Right renal cortex interstitium (tissue), 3 donors: ENCODE data around the gene NDUFS2. TPM values are rescaled to one million over a fixed set of nuclear protein-coding genes. Genes with fewer than 3 reads are reported as not detected.
"Not testable (repeated sequence)": the region's sequence is repeated elsewhere in the genome, so short reads cannot be mapped to it uniquely, and the experiment has no call there.

Source experiments
- DNase-seq, 3 donors: peaks; one replicate each; pipeline ENCODE4 v3.0.0-alpha.2; 2013; ENCODE audit warnings: low read depth in 3 of 3, low spot score in 2 of 3
- polyA plus RNA-seq, 3 donors: library from polyadenylated mRNA; unstranded; fragments of 120-200 nt; gene quantifications; one replicate each; pipeline ENCODE4 v1.2.1, GENCODE V29; 2013; ENCODE audit not compliant: insufficient read length in 3 of 3

Gene NDUFS2
- polyA plus RNA-seq, 3 donors: 206 to 223 (median 214) TPM

DNA sequence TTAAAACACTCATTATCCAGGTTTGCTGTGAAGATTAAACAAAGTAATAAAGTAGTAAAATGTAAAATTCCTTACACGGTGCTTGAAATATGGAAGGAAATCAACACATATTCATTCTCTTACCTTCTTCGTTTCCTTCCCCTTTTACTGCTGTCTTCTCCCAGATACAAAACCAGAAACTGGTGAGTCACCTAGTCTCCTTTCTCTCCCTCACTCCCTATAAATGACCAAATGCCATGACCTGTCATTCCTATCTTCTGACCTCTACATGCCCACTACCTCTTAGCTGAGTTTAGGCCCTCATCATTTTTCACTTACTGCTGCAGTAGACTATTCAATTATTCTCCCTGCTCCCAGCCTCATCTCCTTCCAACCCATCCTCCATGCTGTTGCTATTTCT lies 40.1 kb downstream of the NDUFS2 start:
- no peak for DNase-seq

DNA sequence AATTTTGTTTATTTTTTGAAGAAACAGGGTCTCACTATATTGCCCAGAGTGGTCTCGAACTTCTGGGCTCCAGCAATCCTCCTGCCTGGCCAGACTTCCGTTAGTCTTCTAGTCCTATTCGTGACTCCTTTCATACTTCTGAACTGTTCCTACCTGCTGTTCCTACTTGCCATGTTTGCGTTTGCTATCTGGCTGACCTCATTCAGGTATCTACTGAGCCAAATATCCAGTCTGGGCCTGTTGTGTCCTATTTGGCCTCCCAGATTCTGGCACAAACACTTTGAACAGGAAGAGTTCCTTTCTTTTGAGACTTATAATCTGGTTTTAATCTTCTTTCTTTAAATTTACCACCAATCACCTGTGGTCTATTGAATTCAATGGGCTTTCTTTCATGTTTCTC lies 42.7 kb downstream of the NDUFS2 start:
- DNase-seq: no peak

DNA sequence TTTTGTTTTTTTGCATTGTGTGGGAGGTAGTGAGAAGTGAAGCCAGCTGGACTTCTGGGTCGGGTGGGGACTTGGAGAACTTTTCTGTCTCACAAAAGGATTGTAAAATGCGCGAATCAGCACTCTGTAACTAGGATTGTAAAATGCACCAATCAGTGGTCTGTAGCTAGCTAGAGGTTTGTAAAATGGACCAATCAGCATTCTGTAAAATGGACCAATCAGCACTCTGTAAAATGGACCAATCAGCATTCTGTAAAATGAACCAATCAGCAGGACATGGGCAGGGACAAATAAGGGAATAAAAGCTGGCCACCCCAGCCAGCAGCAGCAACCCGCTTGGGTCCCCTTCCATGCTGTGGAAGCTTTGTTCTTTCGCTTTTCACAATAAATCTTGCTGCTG lies 47.9 kb downstream of the NDUFS2 start:
- DNase-seq: not testable (repeated sequence)

DNA sequence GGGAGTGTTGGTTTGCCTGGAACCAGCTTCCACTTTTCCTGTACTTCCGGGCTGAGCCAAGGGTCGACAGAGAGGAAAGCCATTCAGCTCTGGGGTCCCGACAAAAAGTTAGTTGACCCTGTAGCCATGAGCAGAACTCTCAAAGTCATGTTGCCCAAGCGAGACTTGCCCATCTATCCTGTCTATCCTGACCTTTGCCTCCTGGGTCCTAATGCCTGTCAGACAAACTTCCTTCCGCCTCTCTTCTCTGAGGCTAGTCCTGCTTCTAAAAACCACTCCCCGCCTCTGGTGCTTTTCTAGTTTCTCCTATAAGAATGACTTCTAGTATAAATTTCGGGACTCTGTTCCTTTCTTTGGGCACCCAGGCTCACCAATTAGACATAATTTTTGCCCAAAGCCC lies 48.7 kb downstream of the NDUFS2 start:
- no peak for DNase-seq

DNA sequence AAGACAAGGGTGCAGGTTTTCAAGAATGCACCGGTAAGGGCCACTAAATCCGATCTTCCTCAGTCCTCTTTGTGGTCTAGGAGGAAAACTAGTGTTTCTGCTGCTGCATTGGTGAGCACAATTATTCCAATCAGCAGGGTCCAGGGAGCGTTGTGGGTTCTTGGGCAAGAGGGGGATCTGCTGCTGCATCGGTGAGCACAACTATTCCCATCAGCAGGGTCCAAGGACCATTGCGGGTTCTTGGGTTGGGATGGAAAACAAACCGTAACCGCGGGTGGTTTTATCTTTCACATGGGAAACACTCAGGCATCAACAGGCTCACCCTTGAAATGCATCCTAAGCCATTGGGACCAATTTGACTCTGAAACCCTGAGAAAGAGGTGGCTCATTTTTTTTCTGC lies 49.4 kb downstream of the NDUFS2 start:
- no peak for DNase-seq

DNA sequence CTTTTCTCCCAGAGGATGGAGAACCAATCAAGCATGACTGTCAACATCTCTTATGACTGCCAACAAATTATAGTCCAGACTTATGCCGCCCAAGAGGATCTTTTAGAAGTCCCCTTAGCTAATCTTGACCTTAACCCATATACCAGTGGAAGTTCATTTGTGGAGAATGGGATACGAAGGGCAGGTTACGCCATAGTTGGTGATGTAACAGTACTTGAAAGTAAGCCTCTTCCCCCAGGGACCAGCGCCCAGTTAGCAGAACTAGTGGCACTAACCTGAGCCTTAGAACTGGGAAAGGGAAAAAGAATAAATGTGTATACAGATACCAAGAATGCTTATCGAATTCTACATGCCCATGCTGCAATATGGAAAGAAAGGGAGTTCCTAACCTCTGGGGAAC lies 53.1 kb downstream of the NDUFS2 start:
- not testable (repeated sequence) for DNase-seq

DNA sequence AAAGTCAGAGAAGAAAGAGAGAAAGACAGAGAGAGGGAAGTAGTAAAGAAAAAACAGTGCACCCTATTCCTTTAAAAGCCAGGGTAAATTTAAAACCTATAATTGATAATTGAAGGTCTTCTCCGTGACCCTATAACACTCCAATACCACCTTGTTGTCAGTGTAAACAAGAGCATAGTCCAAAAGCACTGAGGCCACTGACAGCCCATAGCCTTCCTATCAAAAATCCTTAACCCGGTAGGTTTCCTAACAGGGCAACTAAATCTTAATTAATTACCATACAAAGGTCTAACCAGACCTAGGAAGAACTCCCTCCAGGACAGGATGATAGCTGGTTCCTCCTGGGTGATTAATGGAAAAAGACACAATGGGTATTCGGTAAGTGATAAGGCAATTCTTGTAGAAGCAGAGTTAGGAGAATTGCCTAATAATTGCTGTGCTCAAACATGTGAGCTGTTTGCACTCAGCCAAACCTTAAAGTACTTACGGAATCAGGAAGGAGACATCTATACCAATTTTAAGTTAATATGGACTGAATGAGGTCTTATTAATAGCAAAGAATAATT lies 53.9 kb downstream of the NDUFS2 start:
- not testable (repeated sequence) for DNase-seq

DNA sequence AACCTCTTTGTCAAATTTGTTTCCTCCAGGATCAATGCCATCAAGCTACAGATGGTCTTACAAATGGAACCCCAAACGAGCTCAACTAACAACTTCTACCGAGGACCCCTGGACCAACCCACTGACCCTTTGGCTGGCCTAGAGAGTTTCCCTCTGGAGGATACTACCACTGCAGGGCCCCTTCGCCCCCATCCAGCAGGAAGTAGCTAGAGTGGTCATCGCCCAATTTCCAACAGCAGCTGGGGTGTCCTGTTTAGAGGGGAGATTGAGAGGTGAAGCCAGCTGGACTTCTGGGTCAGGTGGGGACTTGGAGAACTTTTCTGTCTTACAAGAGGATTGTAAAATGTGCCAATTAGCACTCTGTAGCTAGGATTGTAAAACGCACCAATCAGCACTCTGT lies 54.9 kb downstream of the NDUFS2 start:
- DNase-seq: not testable (repeated sequence)

DNA sequence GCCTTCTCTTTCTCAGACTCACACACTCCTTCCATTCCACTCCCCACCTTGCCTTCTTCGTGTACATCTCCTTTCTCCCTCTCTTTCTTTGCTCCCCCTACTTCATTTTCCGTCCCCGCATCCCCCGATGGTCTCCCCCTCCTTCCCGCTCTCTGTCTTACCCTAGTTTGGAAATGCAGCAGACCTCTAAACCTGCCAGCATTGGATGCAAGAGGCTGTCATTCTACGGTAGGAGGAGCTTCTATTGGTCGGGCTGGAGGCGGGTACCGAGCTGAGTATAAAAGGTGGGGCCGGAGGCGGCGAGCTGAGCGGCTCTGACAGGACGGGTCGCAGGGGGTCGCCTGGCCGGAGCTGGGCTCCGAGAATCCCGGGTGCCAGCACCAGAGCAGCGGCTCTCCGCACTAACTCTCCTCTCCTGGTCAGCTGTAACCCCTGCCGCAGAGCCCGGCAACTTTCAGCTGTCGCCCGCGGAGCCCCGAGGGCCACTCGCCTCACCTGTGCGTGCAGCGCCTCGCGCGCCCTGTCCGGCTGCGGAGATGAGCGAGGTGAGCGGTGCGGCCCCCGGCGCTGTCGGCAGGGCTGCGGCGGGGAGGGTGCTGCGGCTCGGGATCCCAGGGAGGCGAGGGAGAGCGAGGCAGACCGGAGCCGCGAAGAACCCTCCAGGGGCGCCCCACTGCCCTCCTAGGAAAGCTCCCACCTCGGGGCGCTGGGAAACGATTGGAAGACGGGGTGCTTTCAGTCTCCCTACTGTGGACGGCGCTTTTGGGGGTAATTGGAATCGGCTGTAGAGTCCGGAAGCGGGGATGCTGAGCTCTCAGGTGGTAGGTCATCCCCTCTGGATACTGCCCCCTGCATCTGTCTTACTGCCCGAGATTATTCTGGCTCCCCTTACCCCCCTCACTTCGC lies 56.5 kb downstream of the NDUFS2 start, which contains the start of gene PCP4L1:
PCP4L1 (plus strand) TSS at position 307 of the 906 bp plus-strand sequence; CDS start at position 537, 230 bp downstream.
- DNase-seq: peak; percentile 42 to 55 (median 43)

DNA sequence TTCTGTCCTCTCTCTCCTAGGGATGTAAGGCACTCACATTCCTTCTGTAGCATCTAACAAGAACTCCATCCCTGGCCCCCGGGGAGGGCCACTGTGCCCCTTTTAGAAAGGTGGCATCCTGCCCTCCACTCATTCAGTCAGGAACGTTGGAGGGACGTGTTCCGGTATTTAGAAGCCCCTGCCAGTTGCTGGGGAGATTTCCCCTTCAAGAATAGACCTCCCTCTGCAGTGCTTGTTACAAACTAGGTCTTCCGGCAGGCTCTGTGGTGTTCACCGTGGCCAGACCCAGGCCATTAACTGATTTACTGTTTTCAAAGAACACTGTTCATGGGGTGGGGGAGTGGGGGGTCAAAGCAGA lies 57.2 kb downstream of the NDUFS2 start:
- no peak for DNase-seq

DNA sequence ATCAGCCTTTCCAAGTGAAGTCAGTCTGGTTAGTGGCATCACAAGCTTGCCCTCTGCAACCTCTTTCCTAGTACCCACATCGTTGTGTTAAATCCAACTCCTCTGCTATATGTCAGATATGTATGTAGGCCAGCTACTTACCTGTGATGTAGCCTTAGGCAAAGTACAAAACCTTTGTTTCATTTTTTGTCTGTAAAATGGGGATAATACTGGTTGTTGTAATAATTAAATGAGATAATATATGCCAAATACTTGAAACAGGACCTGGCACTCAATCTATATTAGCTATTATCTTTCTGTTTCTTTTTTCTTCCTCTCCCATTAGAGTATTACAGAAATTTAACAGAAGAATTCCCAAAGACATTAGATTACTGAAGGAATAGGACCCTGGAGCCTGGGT lies 57.6 kb downstream of the NDUFS2 start:
- no peak for DNase-seq

DNA sequence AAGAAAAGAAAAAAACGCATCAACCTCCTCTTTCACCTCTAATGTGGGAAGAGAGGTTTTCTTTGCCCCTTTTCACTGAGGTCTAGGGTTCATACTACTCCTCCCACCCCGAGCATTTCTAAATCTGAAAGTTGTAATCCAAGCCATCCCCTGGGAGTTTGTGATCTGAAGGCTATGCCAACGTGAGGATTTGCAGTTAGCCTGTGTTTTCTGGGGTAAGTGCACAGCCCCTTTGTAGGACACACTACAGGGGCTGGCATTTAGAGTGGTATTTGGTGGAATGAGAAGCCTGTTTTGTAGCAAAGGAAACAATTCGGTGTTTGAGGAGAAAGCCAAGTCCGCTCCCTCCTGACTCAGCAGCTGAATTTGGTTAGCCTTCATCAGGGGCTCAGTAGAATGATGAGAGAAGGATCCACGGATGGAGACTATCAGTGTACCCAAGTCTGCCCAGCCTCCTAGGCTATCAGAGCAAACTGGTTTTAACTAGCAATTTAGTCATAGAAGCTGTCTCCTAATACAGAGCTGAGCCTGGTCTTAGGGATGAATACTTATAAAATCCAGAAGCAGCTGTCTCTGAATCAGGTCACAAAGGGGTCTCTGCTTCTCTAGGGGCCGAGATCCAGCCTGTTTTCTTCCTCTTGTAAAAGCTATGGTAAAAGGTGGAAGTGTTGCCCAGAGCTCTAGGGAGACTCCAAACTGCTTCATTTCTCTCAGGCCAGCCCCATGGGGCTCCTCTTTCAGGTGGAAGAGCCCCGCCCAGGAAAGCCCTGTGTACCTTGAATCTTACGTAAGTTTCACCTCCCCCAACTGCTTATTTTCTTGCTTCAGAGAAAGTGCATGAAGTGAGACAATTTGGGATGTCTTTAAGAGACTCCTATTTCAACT lies 58.5 kb downstream of the NDUFS2 start:
- no peak for DNase-seq

DNA sequence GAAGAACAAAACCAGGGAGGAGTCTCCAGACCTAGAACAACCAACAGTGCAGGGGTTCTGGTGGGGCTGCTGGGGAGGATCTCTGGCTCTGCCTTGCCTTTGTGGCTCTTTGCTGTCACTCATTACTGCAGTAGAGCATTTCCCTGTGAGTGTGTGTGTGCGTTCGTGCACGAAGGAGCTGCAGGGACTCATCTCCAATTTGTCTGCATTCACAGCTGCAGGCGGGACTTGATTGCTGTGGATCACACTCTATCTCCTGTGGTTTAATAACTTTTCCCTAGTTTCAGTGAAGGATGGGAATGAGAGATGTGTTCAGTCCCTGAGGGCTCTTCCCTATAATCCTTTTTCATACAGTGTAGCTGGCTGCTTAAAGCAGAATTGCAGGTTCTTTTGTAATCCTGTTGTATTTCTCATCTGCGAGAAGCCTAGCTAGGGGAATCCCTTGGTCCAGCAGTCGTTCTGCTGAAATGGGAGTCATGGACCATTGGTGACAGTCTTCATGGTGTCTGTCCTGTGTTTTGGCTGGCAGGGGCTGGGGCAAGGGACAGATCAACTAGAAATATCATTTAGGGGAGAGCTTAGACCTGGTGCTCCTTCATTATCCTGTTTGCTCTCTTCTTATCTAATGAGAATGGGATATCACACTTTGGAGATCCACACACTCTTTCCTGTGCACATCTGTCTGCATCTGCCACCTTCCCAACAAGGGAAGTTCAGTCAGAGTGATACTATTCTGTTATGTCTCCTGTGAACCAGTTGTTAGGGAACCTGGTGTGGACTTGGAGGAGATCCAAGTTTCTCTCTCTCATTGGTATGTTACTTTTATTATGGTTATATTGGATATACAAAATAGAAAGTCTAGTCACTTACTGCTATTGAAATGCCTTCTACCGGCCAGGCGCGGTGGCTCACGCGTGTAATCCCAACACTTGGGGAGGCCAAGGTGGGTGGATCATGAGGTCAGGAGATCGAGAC lies 59.4 kb downstream of the NDUFS2 start:
- DNase-seq: no peak

Other genes with a start within 250 kb of the NDUFS2 start
- gene ITLN2, start 247.6 kb upstream of the NDUFS2 start, polyA plus RNA-seq: under 1 TPM in 1 of 3 donors, not detected in 2; 0.47 TPM
- gene F11R, start 181.2 kb upstream of the NDUFS2 start, polyA plus RNA-seq: 100 to 1,000 TPM in 1 of 3 donors, 10 to 100 TPM in 2; 93.8 to 100 (median 93.9) TPM
- 10 to 100 TPM; 43.0 to 52.1 (median 49.5) TPM for gene TSTD1, start 163.4 kb upstream of the NDUFS2 start, polyA plus RNA-seq
- gene USF1, start 156.4 kb upstream of the NDUFS2 start, polyA plus RNA-seq: 10 to 100 TPM; 55.5 to 60.9 (median 60.2) TPM
- 1 to 10 TPM; 1.9 to 2.2 (median 2.0) TPM for gene ARHGAP30, start 132.5 kb upstream of the NDUFS2 start, polyA plus RNA-seq
- 1 to 10 TPM; 1.4 to 3.9 (median 3.5) TPM for gene NECTIN4, start 112.8 kb upstream of the NDUFS2 start, polyA plus RNA-seq
- gene KLHDC9, start 104.0 kb upstream of the NDUFS2 start, polyA plus RNA-seq: 10 to 100 TPM; 16.4 to 18.7 (median 17.6) TPM
- 10 to 100 TPM; 79.7 to 87.7 (median 84.3) TPM for gene PFDN2, start 84.3 kb upstream of the NDUFS2 start, polyA plus RNA-seq
- gene NIT1, start 84.3 kb upstream of the NDUFS2 start, polyA plus RNA-seq: 10 to 100 TPM; 49.0 to 52.7 (median 51.3) TPM
- gene DEDD, start 69.7 kb upstream of the NDUFS2 start, polyA plus RNA-seq: 10 to 100 TPM; 41.5 to 46.0 (median 43.2) TPM
- 100 to 1,000 TPM; 173 to 177 (median 174) TPM for gene UFC1, start 48.4 kb upstream of the NDUFS2 start, polyA plus RNA-seq
- 10 to 100 TPM; 43.4 to 48.1 (median 47.9) TPM for gene USP21, start 42.9 kb upstream of the NDUFS2 start, polyA plus RNA-seq
- gene PPOX, start 35.9 kb upstream of the NDUFS2 start, polyA plus RNA-seq: 10 to 100 TPM; 31.9 to 38.8 (median 35.0) TPM
- gene B4GALT3, start 24.9 kb upstream of the NDUFS2 start, polyA plus RNA-seq: 10 to 100 TPM; 31.5 to 37.3 (median 34.1) TPM
- 1 to 10 TPM in 2 of 3 donors, under 1 TPM in 1; 0.83 to 1.1 (median 1.1) TPM for gene ADAMTS4, start 3.3 kb upstream of the NDUFS2 start, polyA plus RNA-seq
- 10 to 100 TPM; 13.8 to 15.6 (median 14.4) TPM for gene FCER1G, start 12.9 kb downstream of the NDUFS2 start, polyA plus RNA-seq
- 1 to 10 TPM in 2 of 3 donors, not detected in 1; 2.0 to 4.4 TPM for gene APOA2, start 21.3 kb downstream of the NDUFS2 start, polyA plus RNA-seq
- gene TOMM40L, start 23.7 kb downstream of the NDUFS2 start, polyA plus RNA-seq: 10 to 100 TPM; 15.9 to 16.7 (median 16.4) TPM
- 1 to 10 TPM; 1.5 to 4.7 (median 4.1) TPM for gene NR1I3, start 35.8 kb downstream of the NDUFS2 start, polyA plus RNA-seq
- gene PCP4L1, start 56.4 kb downstream of the NDUFS2 start, polyA plus RNA-seq: 1 to 10 TPM in 1 of 3 donors, under 1 TPM in 2; 0.86 to 1.4 (median 0.96) TPM
- 1 to 10 TPM; 3.0 to 3.6 (median 3.1) TPM for gene MPZ, start 107.6 kb downstream of the NDUFS2 start, polyA plus RNA-seq
- 100 to 1,000 TPM; 283 to 300 (median 290) TPM for gene SDHC, start 112.0 kb downstream of the NDUFS2 start, polyA plus RNA-seq
- 10 to 100 TPM; 13.6 to 17.6 (median 15.8) TPM for gene CFAP126, start 165.5 kb downstream of the NDUFS2 start, polyA plus RNA-seq